NCI-H345 treated with DMSO at 0.1 percent for 48 hours (cell line): ENCODE results near the gene ZNF227.
"Not testable (repeated sequence)": the region's sequence is repeated elsewhere in the genome, so short reads cannot be mapped to it uniquely, and the experiment has no call there.

Experiments
- DNase-seq: peaks from one replicate; lab custom pipeline; 2025; ENCODE audit not compliant: unreplicated experiment; lab: John Stamatoyannopoulos, UW

Gene ZNF227

DNA sequence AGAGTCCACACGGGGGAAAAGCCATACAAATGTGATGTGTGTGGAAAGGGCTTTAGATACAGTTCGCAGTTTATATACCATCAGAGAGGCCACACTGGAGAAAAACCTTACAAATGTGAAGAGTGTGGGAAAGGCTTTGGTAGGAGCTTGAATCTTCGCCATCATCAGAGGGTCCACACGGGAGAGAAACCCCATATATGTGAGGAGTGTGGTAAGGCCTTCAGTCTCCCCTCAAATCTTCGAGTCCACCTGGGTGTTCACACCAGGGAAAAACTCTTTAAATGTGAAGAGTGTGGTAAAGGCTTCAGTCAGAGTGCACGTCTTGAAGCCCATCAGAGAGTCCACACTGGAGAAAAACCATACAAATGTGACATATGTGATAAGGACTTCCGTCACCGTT is 24.1 kb downstream of the ZNF227 start:
- DNase-seq, result no peak

DNA sequence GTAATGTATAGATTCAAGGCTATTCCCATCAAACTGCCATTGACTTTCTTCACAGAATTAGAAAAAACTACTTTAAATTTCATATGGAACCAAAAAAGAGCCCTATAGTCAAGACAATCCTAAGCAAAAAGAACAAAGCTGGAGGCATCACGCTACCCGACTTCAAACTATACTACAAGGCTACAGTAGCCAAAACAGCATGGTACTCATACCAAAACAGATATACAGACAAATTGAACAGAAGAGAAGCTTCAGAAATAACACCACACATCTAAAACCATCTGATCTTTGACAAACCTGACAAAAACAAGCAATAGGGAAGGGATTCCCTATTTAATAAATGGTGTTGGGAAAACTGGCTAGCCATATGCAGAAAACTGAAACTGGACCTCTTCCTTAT is 40.0 kb downstream of the ZNF227 start:
- DNase-seq, result not testable (repeated sequence)

DNA sequence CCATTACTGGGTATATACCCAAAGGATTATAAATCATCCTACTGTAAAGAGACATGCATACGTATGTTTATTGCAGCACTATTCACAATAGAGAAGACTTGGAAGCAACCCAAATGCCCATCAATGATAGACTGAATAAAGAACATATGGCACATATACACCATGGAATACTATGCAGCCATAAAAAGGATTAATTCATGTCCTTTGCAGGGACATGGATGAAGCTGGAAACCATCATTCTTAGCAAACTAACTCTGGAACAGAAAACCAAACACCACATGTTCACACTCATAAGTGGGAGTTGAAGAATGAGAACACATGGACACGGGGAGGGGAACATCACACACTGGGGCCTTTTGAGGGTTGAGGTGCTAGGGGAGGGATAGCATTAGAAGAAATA is 41.1 kb downstream of the ZNF227 start:
- not testable (repeated sequence) for DNase-seq

DNA sequence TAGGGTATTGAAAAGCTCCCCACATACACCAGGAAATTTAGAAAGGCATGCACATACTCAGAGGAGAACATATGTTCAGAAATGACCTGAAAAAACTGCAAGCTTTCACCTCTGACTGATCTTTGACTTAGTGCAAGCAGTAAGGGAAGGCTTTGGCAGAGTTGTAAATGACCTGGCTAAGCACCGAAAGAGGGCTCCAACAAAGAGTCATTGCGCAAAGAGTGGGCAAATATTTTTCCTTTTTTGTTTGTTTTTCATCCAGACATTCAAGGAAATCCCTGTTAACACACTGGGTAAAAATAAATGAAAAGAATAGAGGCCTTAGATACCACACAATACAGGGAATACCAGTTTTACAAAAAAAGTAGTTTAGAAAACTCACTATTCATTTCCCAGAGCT is 42.2 kb downstream of the ZNF227 start:
- no peak for DNase-seq

DNA sequence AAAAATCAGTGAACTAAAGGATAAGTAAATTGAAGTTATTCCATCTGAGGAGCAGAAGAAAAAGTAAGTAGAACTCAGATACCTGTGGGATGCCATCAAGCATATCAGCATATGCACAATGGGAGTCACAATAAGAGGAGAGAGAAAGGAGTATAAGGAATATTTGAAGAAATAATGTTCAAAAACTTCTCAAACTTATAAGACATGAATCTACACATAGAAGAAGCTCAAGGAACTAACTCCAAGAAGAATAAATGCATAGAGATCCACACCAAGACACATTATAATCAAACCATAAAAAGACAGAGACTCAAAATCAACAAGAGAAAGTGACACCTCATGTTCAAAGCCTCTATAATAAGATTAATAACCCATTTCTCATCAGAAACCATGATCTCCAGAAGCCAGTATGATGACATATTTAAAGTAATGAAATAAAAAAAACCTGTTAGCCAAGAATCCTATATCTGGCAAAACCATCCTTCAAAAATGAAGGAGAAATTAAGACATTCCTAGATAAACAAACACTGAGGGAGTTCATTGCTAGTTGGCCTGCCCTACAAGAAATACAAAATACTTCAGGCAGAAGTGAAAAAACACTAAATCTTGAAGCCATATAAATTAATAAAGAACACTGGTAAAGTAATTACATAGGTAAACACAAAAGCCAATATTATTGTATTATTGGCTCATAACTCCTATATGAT is 43.5 kb downstream of the ZNF227 start:
- DNase-seq, result no peak

DNA sequence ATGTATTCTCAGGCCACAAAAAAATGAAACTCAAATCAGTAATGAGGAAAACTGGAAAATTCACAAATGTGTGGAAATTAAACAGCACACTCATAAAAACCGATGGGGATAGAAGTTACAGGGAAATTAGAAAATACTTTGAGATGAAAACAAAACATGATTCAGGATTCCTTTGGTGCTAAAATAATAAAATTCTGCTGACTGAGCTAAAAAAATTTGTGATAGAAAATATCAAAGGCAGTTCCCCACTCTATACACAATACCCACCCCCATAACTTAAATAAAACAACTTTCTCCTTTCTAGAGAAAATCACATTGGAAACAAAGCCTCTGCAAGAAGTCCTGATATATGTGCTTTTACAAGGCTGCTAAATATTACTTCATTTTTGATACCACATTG is 45.8 kb downstream of the ZNF227 start:
- no peak for DNase-seq

DNA sequence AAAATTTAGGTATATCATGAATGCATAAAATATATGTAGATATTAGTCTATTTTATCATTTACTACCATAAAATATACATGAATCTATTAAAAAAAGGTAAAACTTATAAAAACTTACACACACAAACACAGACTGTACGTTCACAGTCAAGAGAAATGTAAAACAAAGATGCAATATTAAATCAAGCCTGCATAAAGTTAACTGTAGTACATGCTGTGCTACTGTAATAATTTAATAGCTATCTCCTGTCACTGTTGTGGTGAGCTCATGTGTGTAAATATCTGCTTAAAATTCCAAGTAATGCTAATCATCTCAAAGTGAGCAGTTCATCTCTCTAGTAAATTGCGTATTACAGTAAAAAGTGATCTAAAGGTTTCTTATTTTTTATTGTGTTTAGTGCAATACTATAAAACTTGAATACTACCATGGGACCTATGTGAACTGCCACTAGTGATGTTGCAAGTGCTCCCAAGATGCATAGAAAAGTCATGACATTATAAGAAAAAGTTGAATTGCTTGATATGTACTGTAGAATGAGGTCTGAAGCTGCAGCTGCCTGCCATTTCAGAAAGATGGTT is 46.6 kb downstream of the ZNF227 start:
- no peak for DNase-seq

DNA sequence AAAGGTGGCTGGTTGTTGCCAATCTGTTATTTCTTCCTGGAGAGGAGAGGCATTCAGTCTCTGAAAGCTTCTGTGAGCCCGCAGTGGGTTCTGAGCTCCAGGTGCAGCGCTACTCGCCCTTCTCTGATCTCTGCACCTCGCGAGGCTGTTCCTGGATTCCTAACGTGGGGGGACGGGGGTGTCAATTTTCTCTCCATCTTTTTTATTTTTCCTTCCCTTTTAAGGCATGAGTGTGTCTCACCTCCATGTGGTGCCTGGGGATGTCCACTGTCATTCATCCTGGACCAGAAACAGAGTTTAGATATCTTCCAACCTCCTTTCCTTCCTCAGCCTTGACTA is 48.0 kb downstream of the ZNF227 start:
- no peak for DNase-seq

DNA sequence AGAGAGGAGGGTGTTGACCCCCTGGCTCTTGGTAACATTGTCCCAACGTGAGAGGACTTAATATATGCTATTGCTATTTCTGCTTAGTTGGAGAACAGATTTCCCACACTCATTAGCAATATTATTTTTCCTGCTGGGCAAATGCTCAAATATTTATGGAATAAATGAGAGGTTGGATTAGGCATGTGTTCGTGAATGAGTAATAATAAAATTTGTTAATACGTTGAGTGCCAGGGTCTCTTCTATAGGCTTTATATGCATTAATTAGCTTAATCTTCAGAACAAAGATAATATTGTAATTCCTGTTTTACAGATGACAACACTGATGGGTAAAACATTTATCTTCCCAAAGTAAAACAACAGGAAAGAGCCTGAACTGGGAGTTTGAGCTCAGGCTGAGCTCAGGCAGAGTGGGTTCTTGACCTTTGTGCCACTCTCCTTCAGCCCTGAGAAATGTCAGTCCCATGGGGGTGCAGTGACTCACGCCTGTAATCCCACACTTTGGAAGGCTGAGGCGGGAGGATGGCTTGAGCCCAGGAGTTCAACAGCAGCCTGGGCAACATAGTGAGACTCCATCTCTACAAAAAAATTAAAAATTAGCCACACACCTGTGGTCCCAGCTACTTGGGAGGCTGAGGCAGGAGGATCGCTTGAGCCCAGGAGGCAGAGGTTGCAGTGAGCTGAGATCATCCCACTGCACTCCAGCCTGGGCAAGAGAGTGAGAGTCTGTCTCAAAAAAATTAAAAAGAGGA is 48.5 kb downstream of the ZNF227 start:
- DNase-seq, result no peak

DNA sequence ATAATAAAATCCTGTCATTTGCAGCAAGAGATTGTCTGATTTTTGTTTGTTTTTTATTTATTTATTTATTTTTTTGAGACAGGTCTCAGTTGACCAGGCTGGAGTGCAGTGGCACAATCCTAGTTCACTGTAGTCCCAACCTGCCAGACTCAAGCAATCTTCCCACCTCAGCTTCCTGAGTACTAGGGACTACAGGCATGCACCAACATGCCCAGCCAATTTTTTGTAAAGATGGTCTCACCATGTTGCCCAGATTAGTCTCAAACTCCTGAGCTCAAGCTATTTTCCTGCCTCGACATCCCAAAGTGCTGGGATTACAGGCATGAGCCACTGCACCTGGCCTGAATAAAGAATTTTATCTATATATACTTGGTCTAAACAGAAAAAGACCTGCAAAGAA is 65.0 kb downstream of the ZNF227 start:
- no peak for DNase-seq

DNA sequence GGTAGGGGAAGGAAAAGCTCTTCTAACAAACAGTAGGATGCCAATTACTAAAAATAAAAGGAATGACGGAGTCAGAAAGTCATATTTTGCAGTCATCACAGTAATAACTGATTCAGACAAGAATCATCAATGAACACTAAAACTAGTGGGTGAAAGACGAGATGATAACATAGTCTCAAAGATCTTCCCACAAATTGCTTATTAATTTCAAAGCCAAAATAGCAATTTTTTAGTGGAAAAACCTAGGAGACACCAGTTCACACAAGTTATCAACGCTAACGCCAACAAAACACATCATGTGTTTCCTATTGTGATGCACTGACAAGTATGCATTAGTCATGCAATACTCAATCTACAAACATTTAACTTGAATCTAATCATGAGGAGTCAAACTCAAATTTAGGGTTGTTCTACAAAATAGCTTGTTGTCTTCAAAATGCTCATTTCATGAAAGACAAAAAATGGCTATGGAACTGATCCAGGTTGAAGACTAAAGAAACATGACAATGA is 65.9 kb downstream of the ZNF227 start:
- DNase-seq, result no peak

DNA sequence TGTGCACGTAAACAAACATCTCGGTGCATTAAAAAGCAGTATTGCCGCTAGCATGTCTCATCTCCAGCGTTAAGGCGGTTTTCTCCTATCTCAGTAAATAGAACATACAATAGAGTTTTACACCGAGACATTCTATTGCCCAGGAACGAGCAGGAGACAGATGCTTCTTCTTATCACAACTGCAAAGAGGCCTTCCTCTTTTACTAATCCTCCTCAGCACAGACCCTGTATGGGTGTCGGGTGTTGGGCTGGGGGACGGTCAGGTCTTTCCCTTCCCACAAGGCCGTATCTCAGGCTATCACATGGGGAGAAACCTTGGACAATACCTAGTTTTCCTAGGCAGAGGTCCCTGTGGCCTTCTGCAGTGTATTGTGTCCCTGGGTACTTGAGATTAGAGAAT is 68.6 kb downstream of the ZNF227 start:
- DNase-seq, result no peak

DNA sequence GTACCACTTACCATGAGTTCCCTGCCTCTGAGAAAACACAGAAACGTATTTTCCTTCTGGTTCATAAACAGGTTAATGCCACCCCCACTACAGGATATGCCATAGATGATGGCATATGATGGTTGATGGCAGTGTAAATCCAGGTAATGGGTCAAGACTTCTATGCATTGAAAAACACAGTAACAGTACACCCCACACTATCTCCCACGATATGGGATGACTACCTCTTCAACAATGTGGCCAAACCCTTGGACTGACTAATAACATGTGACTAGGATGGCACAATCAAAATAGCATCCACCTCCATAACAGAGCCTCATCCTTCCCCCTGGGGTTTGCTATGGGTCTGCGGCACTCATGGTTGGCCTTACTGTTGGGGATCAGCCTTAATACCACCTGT is 70.5 kb downstream of the ZNF227 start:
- no peak for DNase-seq

DNA sequence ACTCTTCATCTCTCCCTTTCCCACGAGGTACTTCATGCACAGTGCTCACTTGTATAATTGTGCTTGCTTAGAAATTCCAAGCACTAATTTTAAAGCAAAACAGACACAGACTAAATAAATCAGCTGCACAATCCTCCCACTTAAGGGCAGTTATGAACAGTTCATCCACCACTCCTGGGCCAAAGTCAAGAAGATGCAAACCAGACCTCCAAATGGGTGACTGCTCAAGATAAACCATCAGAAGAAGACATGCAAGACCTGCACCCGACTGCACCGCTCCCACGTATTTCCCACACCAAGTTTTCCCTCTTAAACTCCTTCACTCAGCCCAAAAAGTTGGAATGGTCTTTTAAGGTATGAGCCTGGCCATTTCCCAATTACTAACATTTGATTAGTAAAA is 72.6 kb downstream of the ZNF227 start:
- DNase-seq, result no peak
